ENCODE results near the gene TPMT. TPM values are rescaled to one million over a fixed set of nuclear protein-coding genes. Genes with fewer than 3 reads are reported as not detected.

Gene TPMT
- total RNA-seq, 1 donor from 2014 or later = 18.2 TPM

GRCh38 chr6:18100296-18100695, 54.6 kb downstream of the TPMT start:
- TF ChIP-seq CTCF (IDR thresholded peaks at IDR 0.05; ENCODE audit: insufficient read depth, low read length, severe bottlenecking) = no peak
- FAIRE-seq (no peak), DNase-seq (ENCODE audit: low read depth) (no peak)
- Histone ChIP-seq H3K36me3 (ENCODE audit: control insufficient read depth, insufficient read depth, low read length) (no peaks in the 10 kb centered on the region), H3K4me3 (ENCODE audit: low read depth, low read length) (no peak overlapping the region), H3K27me3 (ENCODE audit: control insufficient read depth, insufficient read depth, low read length) (no peaks in the 10 kb centered on the region)

GRCh38 chr6:18099511-18099910, 55.4 kb downstream of the TPMT start:
- Histone ChIP-seq H3K36me3 (ENCODE audit: control insufficient read depth, insufficient read depth, low read length) (no peaks in the 10 kb centered on the region), H3K27me3 (ENCODE audit: control insufficient read depth, insufficient read depth, low read length) (no peaks in the 10 kb centered on the region), H3K4me3 (ENCODE audit: low read depth, low read length) (no peak overlapping the region)
- DNase-seq (ENCODE audit: low read depth) = peak; percentile 58
- FAIRE-seq = no peak
- TF ChIP-seq CTCF (IDR thresholded peaks at IDR 0.05; ENCODE audit: insufficient read depth, low read length, severe bottlenecking) = no peak

- TF ChIP-seq CTCF (IDR thresholded peaks at IDR 0.05; ENCODE audit: insufficient read depth, low read length, severe bottlenecking) = no peak
- no peak overlapping the region for H3K4me3 ChIP-seq (ENCODE audit: low read depth, low read length)
- DNase-seq (ENCODE audit: low read depth) (no peak), FAIRE-seq (no peak)
- H3K36me3 ChIP-seq (ENCODE audit: control insufficient read depth, insufficient read depth, low read length) = no peaks in the 10 kb centered on the region
- H3K27me3 ChIP-seq (ENCODE audit: control insufficient read depth, insufficient read depth, low read length) = no peaks in the 10 kb centered on the region
Measured at GRCh38 chr6:18096423-18096822, 58.5 kb downstream of the TPMT start.

GRCh38 chr6:18091382-18091781, 63.5 kb downstream of the TPMT start:
- H3K4me3 ChIP-seq (ENCODE audit: low read depth, low read length) = no peak overlapping the region
- H3K36me3 ChIP-seq (ENCODE audit: control insufficient read depth, insufficient read depth, low read length) = no peaks in the 10 kb centered on the region
- no peaks in the 10 kb centered on the region for H3K27me3 ChIP-seq (ENCODE audit: control insufficient read depth, insufficient read depth, low read length)
- TF ChIP-seq CTCF (IDR thresholded peaks at IDR 0.05; ENCODE audit: insufficient read depth, low read length, severe bottlenecking) = no peak
- FAIRE-seq (no peak), DNase-seq (ENCODE audit: low read depth) (no peak)

GRCh38 chr6:18090349-18090786, 64.5 kb downstream of the TPMT start:
- H3K4me3 ChIP-seq (ENCODE audit: low read depth, low read length) = no peak overlapping the region
- no peaks in the 10 kb centered on the region for H3K36me3 ChIP-seq (ENCODE audit: control insufficient read depth, insufficient read depth, low read length)
- peak; percentile 27 for DNase-seq (ENCODE audit: low read depth)
- TF ChIP-seq CTCF (IDR thresholded peaks at IDR 0.05; ENCODE audit: insufficient read depth, low read length, severe bottlenecking) = no peak
- no peaks in the 10 kb centered on the region for H3K27me3 ChIP-seq (ENCODE audit: control insufficient read depth, insufficient read depth, low read length)
- no peak for FAIRE-seq

Measured in bronchial epithelial cell (primary cell).